NCI-H2196 treated with DMSO at 0.1 percent for 48 hours (cell line): Measurements from ENCODE around the gene SLX4.
"Not testable (repeated sequence)": the region's sequence is repeated elsewhere in the genome, so short reads cannot be mapped to it uniquely, and the experiment has no call there.

Experiments used
- DNase-seq: peaks from one replicate; lab custom pipeline; 2025; ENCODE audit not compliant: unreplicated experiment; lab: John Stamatoyannopoulos, UW

The SLX4 gene

GRCh38 chr16:3641801-3642396, 30.5 kb upstream of the SLX4 start:
- DNase-seq = no peak

GRCh38 chr16:3640632-3641501, 29.5 kb upstream of the SLX4 start:
- no peak for DNase-seq

GRCh38 chr16:3640207-3640606, 28.8 kb upstream of the SLX4 start:
- no peak for DNase-seq

GRCh38 chr16:3638916-3639644, 27.7 kb upstream of the SLX4 start:
- no peak for DNase-seq

GRCh38 chr16:3637371-3637923, 26.0 kb upstream of the SLX4 start:
- no peak for DNase-seq

GRCh38 chr16:3625911-3626732, 14.7 kb upstream of the SLX4 start:
- DNase-seq = no peak

- DNase-seq = no peak
These were observed 13.9 kb upstream of the SLX4 start for GRCh38 chr16:3625331-3625730.

- DNase-seq = no peak
These were observed 12.2 kb upstream of the SLX4 start for GRCh38 chr16:3623642-3624041.

- no peak for DNase-seq
These were observed 7.3 kb upstream of the SLX4 start for GRCh38 chr16:3618769-3619141.

GRCh38 chr16:3612510-3613466, 1.4 kb upstream of the SLX4 start:
- no peak for DNase-seq

GRCh38 chr16:3610698-3611145, 684 bp downstream of the SLX4 start:
- DNase-seq = no peak

- DNase-seq = no peak
These were observed 1.3 kb downstream of the SLX4 start for GRCh38 chr16:3609895-3610697.

GRCh38 chr16:3608976-3609375, 2.4 kb downstream of the SLX4 start:
- DNase-seq = not testable (repeated sequence)

GRCh38 chr16:3608069-3608468, 3.3 kb downstream of the SLX4 start:
- DNase-seq = no peak

GRCh38 chr16:3607634-3608033, 3.8 kb downstream of the SLX4 start:
- DNase-seq = no peak

GRCh38 chr16:3607161-3607560, 4.2 kb downstream of the SLX4 start:
- no peak for DNase-seq

GRCh38 chr16:3606441-3606840, 5.0 kb downstream of the SLX4 start:
- DNase-seq = no peak

- no peak for DNase-seq
These were observed 9.1 kb downstream of the SLX4 start for GRCh38 chr16:3602320-3602653.
